PC-3 (cell line): ENCODE measurements around the gene MAP3K5.

ENCODE experiments used
- EZH2 ChIP-seq: fragments of 300-600 bp; sonication (generic); IDR thresholded peaks from one replicate; pipeline ENCODE4 v1.6.1; 2017; ENCODE audit warnings: antibody characterized with exemption, mild to moderate bottlenecking, low read length; ENCODE audit not compliant: unreplicated experiment
- TF ChIP-seq, protein P1 (sequence below): fragments of 300-600 bp; sonication (generic); conservative IDR thresholded peaks from 2 replicates; pipeline ENCODE4 v1.5.1; 2017; ENCODE audit warnings: antibody characterized with exemption, low read depth, mild to moderate bottlenecking, low read length

DNA sequence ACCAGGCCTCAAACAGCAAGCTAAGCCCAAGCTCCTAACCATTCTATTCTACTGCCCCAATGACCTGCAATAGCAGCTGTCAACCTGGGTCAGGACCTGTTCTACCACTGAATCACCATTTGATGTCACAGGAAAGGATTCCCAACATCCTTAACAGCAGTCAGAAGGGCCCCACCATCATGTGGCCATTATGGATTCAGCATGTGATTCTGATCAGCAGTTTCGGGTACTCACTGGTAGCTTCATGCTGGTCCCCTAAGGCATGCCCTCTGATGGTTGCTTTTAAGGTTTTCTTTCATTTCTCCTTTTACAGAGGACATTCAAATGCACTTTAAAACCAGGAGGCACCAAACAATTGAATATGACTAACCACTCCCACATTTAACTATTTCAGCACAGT lies 204.8 kb downstream of the MAP3K5 start:
- TF ChIP-seq, protein P1, sequence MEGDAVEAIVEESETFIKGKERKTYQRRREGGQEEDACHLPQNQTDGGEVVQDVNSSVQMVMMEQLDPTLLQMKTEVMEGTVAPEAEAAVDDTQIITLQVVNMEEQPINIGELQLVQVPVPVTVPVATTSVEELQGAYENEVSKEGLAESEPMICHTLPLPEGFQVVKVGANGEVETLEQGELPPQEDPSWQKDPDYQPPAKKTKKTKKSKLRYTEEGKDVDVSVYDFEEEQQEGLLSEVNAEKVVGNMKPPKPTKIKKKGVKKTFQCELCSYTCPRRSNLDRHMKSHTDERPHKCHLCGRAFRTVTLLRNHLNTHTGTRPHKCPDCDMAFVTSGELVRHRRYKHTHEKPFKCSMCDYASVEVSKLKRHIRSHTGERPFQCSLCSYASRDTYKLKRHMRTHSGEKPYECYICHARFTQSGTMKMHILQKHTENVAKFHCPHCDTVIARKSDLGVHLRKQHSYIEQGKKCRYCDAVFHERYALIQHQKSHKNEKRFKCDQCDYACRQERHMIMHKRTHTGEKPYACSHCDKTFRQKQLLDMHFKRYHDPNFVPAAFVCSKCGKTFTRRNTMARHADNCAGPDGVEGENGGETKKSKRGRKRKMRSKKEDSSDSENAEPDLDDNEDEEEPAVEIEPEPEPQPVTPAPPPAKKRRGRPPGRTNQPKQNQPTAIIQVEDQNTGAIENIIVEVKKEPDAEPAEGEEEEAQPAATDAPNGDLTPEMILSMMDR, result no peak
- TF ChIP-seq EZH2, result no peak
